Activated naive CD4-positive, alpha-beta T cell treated with anti-CD3 and anti-CD28 coated beads, Interleukin-2, amount 50 U/mL, for 16 hours (primary cell): ENCODE measurements around the gene TTLL12.

Experiments
- DNase-seq: peaks from one replicate; pipeline ENCODE4 v3.0.0-alpha.2; 2020

Gene TTLL12

GRCh38 chr22:43118024-43118849 lies 68.7 kb downstream of the TTLL12 start:
- no peak for DNase-seq

GRCh38 chr22:43116932-43117331 lies 70.0 kb downstream of the TTLL12 start:
- DNase-seq = no peak
